Right ventricle myocardium superior (tissue), 1 donor: Measurements from ENCODE around the gene CTSL. TPM values are rescaled to one million over a fixed set of nuclear protein-coding genes. Genes with fewer than 3 reads are reported as not detected.

Experiments
- total RNA-seq: library from RNA; stranded (reverse); fragmentation: NEBNext Ultra II Directional; extraction: Animal tissue kit (Norgen Biotek cat#: 25700); gene quantifications from one replicate; pipeline ENCODE4 v1.2.1, GENCODE V29; 2021
- donor health status: DM: no; HTN: yes; CAD: no; lungs with severe emphysema.

Gene CTSL
- total RNA-seq, 1 donor from 2014 or later, result 142 TPM

Other genes starting within 250 kb of the CTSL start
- 5.3 TPM for gene DAPK1, start 228.3 kb upstream of the CTSL start, total RNA-seq
- gene SPATA31E1, start 156.8 kb downstream of the CTSL start, total RNA-seq, result not detected
- not detected for gene SPATA31C1, start 191.8 kb downstream of the CTSL start, total RNA-seq
- 3.6 TPM for gene CDK20, start 248.4 kb downstream of the CTSL start, total RNA-seq